Type B pancreatic cell (in vitro differentiated cells): ENCODE results near the gene EIF4G3. TPM values are rescaled to one million over a fixed set of nuclear protein-coding genes. Genes with fewer than 3 reads are reported as not detected.

ENCODE experiments used
- DNase-seq: peaks from one replicate; pipeline ENCODE4 v3.0.0; 2021; ENCODE audit warnings: mixed read lengths; ENCODE audit not compliant: unreplicated experiment; ENCODE audit errors: extremely low spot score
- H3K27ac Mint-ChIP-seq: 2 replicates; pipeline ENCODE4 v1.8.0; 2021; ENCODE audit warnings: mild to moderate bottlenecking, mixed read lengths
- H3K27me3 Mint-ChIP-seq: 2 replicates; pipeline ENCODE4 v1.8.0; 2021; ENCODE audit warnings: mixed read lengths
- H3K36me3 Mint-ChIP-seq: 2 replicates; pipeline ENCODE4 v1.8.0; 2021; ENCODE audit warnings: mixed read lengths
- H3K4me1 Mint-ChIP-seq: one replicate; pipeline ENCODE4 v1.8.0; 2021; ENCODE audit warnings: mixed read lengths; ENCODE audit not compliant: unreplicated experiment
- H3K4me3 Mint-ChIP-seq: 2 replicates; pipeline ENCODE4 v1.8.0; 2021; ENCODE audit warnings: mild to moderate bottlenecking, mixed read lengths
- H3K9me3 Mint-ChIP-seq: 2 replicates; pipeline ENCODE4 v1.8.0; 2021; ENCODE audit warnings: mixed read lengths
- total RNA-seq: library from RNA; stranded (reverse); gene quantifications from 2 replicates; pipeline ENCODE4 v1.2.1, GENCODE V29; 2021; ENCODE audit warnings: low replicate concordance
- TF ChIP-seq, protein P1 (sequence below): fragments of 200-600 bp; sonication (generic); conservative IDR thresholded peaks from 2 replicates; pipeline ENCODE4 v1.5.0; 2021; ENCODE audit warnings: antibody characterized with exemption, mild to moderate bottlenecking

Gene EIF4G3
- total RNA-seq, 1 donor from 2014 or later: 71.5 TPM

DNA sequence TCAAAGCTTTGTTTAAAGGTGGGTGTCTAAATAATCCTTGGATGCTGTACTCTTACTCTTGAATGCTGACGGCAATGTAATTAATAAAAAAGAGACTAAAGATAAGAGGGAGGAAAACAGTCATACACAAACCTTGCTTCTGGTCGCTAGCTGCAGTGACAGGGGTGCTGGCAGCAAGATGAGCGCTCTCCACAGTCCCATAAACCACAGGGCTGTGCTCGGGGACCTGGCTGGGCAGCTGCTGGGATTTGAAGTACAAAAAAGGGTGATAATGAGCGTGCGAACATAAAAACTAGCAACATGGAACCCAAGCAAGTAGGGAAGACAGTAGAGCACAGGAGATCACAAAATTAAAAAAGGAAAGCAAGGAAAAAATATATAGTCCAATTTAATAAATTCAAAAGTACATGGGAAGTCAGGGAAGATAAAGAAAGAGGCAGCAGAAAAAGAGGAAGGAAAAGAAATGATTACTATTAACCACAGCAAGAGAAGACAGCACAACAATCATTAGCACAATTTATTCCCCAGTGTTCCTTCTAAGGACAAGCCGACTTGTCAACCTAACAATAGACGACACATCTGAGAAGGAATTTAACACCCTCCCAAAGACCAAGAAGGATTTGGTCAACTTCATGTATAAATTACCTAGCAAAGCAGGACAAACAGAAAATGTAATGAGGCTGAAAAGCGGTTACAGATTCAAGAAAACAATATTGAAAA, 226.7 kb downstream of the EIF4G3 start:
- Mint-ChIP-seq H3K27ac (no peak overlapping the region), H3K27me3 (no peaks in the 10 kb centered on the region), H3K36me3 (peaks cover 14% of the 10 kb centered on the region), H3K4me3 (no peak overlapping the region), H3K4me1 (no peaks in the 10 kb centered on the region), H3K9me3 (no peaks in the 10 kb centered on the region)
- TF ChIP-seq, protein P1, sequence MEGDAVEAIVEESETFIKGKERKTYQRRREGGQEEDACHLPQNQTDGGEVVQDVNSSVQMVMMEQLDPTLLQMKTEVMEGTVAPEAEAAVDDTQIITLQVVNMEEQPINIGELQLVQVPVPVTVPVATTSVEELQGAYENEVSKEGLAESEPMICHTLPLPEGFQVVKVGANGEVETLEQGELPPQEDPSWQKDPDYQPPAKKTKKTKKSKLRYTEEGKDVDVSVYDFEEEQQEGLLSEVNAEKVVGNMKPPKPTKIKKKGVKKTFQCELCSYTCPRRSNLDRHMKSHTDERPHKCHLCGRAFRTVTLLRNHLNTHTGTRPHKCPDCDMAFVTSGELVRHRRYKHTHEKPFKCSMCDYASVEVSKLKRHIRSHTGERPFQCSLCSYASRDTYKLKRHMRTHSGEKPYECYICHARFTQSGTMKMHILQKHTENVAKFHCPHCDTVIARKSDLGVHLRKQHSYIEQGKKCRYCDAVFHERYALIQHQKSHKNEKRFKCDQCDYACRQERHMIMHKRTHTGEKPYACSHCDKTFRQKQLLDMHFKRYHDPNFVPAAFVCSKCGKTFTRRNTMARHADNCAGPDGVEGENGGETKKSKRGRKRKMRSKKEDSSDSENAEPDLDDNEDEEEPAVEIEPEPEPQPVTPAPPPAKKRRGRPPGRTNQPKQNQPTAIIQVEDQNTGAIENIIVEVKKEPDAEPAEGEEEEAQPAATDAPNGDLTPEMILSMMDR: no peak
- no peak for DNase-seq

DNA sequence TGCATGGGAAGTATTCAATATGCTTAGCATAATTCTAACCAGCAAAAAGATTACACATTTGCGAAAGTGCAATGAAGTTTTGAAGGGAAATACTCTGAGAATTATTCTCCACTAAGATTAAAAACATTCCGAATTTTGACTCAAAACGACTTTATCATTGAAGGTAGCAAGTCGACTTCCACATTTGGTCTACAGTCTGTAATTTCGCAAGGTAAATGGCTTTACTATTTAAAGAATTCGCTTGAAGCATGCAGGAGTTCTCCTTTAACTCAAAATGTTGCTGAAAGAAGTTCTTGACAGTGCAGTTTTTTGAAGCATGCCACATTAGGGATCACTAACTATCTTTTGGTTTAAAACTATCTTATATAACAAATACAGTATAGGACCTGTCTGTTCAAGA, 228.6 kb downstream of the EIF4G3 start:
- DNase-seq: no peak
- H3K27ac Mint-ChIP-seq: no peak overlapping the region
- H3K9me3 Mint-ChIP-seq: no peaks in the 10 kb centered on the region
- no peak overlapping the region for H3K4me3 Mint-ChIP-seq
- peaks cover 8% of the 10 kb centered on the region for H3K36me3 Mint-ChIP-seq
- no peaks in the 10 kb centered on the region for H3K27me3 Mint-ChIP-seq
- TF ChIP-seq, protein P1: no peak
- no peaks in the 10 kb centered on the region for H3K4me1 Mint-ChIP-seq

DNA sequence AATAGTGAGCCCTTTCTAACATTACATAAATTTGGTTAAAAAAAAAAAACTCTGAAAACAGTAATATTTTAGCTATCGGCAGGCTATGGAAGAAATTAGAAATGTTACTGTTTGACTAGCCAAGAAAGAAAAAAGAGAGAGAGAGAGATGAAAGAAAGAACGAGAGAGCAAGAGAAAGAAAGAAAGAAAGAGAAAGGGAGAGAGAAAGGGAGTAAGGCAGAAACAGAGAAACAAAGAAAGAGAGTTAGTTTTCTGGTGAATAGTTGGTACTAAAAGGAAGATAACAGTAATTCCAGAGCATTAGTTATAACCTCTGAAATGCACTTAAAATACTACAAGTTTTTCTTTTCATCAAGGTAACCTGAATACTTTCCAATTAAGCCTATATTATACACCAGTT, 229.3 kb downstream of the EIF4G3 start:
- Mint-ChIP-seq H3K4me3 (no peak overlapping the region), H3K36me3 (peaks cover 8% of the 10 kb centered on the region), H3K27me3 (no peaks in the 10 kb centered on the region), H3K4me1 (no peaks in the 10 kb centered on the region), H3K27ac (no peak overlapping the region), H3K9me3 (no peaks in the 10 kb centered on the region)
- TF ChIP-seq, protein P1: no peak
- no peak for DNase-seq

DNA sequence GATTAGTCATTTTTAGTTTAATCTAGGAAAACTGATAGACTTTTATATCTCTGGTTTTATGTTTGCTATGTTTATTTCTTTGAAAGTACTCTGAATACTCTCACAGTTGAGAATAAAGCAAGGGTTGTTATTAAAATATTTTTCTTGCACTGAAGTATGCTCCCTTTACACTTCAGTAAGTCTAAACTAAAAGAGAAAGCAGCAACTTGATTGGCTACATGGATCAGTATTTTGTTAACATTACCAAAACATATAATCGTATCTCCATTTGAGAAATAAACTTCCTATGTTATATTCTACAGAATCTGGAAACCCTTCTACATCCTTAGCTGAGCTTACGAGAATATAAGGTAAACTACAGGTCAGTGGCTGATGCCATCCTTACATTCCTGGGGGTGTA, 240.1 kb downstream of the EIF4G3 start:
- peaks cover 43% of the 10 kb centered on the region for H3K36me3 Mint-ChIP-seq
- no peak for DNase-seq
- H3K27me3 Mint-ChIP-seq: no peaks in the 10 kb centered on the region
- H3K27ac Mint-ChIP-seq: no peak overlapping the region
- H3K4me3 Mint-ChIP-seq: no peak overlapping the region
- TF ChIP-seq, protein P1: no peak
- H3K9me3 Mint-ChIP-seq: no peaks in the 10 kb centered on the region
- H3K4me1 Mint-ChIP-seq: peaks cover 3% of the 10 kb centered on the region

DNA sequence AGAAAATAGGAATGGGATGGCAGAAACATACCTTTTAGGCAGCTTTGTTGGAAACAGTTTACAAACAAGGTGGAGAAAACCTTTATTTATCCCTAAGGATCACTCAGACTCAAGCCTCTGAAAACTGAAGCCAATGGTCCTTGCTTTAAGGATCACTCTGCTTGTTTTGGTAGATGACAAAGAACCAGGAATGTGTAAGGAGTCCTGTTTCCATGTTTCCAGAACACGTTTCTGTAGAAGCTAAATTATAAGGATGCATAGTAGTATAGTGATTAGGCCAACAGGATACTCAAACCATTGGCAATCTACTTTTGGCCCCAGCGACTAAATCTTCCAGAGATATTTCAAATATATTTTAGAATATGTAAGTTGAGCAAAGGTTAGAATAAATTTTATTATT, 240.5 kb downstream of the EIF4G3 start:
- Mint-ChIP-seq H3K4me3 (no peak overlapping the region), H3K36me3 (peaks cover 41% of the 10 kb centered on the region), H3K27me3 (no peaks in the 10 kb centered on the region), H3K9me3 (no peaks in the 10 kb centered on the region), H3K4me1 (peaks cover 3% of the 10 kb centered on the region), H3K27ac (no peak overlapping the region)
- TF ChIP-seq, protein P1: no peak
- no peak for DNase-seq

DNA sequence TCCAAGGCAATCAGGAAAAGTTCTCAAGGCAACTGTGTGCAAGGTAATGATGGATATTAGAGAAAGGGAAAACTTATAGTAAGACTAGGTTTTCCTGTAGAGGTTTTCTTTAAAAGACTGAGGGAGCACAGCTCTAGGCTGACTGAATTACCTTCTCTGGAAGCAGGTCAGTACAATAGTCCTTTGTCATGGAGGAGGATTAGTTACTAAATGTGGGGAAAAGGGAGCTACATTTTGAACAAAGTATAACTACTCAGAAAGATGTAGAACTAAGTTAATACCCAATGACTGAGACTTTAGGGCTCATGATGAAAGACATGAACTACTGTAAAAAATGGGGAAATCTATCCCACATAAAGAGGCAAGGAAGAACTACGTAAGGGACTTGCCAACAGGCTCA, 241.0 kb downstream of the EIF4G3 start:
- no peaks in the 10 kb centered on the region for H3K27me3 Mint-ChIP-seq
- peaks cover 41% of the 10 kb centered on the region for H3K36me3 Mint-ChIP-seq
- H3K27ac Mint-ChIP-seq: no peak overlapping the region
- no peaks in the 10 kb centered on the region for H3K9me3 Mint-ChIP-seq
- DNase-seq: no peak
- TF ChIP-seq, protein P1: no peak
- H3K4me1 Mint-ChIP-seq: peaks cover 3% of the 10 kb centered on the region
- H3K4me3 Mint-ChIP-seq: no peak overlapping the region
